Stimulated activated CD4-positive, alpha-beta T cell treated with anti-CD3 and anti-CD28 coated beads, Interleukin-12 subunit alpha, Interleukin-12 subunit beta, amount 100 ng/mL, for 24 hours (primary cell): Measurements from ENCODE around the gene CTNNBIP1.
"Not testable (repeated sequence)": the region's sequence is repeated elsewhere in the genome, so short reads cannot be mapped to it uniquely, and the experiment has no call there.

Experiments used
- DNase-seq, 2 experiments: peaks; one replicate each; pipeline ENCODE4 v3.0.0-alpha.2; 2020; ENCODE audit warnings: low read depth in 2 of 2

Gene CTNNBIP1

GRCh38 chr1:9910076-9910422, at the start of gene CTNNBIP1:
CTNNBIP1 (minus strand) TSS chr1:9910269; CDS start chr1:9872064, 38,205 bp downstream.
- DNase-seq, result no peak

- no peak for DNase-seq
Measured at GRCh38 chr1:9957726-9958125, 47.7 kb upstream of the CTNNBIP1 start.

GRCh38 chr1:9946315-9946714, 36.2 kb upstream of the CTNNBIP1 start:
- no peak for DNase-seq

GRCh38 chr1:9942939-9943788, 33.1 kb upstream of the CTNNBIP1 start, which contains the start of the genes LZIC and NMNAT1:
LZIC (minus strand) TSS chr1:9943391; CDS start chr1:9936619, 6,772 bp downstream.
NMNAT1 (plus strand) TSS chr1:9943475; CDS start chr1:9972074, 28,599 bp downstream.
- peak; percentile 86 to 91 for DNase-seq

GRCh38 chr1:9942399-9942938, 32.4 kb upstream of the CTNNBIP1 start:
- DNase-seq, result no peak

GRCh38 chr1:9929431-9930385, 19.6 kb upstream of the CTNNBIP1 start:
- no peak for DNase-seq

- DNase-seq, result no peak
Measured at GRCh38 chr1:9927259-9927658, 17.2 kb upstream of the CTNNBIP1 start.

GRCh38 chr1:9922342-9922741, 12.3 kb upstream of the CTNNBIP1 start:
- no peak for DNase-seq

- no peak for DNase-seq
Measured at GRCh38 chr1:9920606-9921005, 10.5 kb upstream of the CTNNBIP1 start.

GRCh38 chr1:9917901-9918300, 7.8 kb upstream of the CTNNBIP1 start:
- no peak for DNase-seq

- DNase-seq, result not testable (repeated sequence)
Measured at GRCh38 chr1:9917495-9917894, 7.4 kb upstream of the CTNNBIP1 start.

- DNase-seq, result no peak
Measured at GRCh38 chr1:9916452-9916851, 6.4 kb upstream of the CTNNBIP1 start.

- DNase-seq, result no peak
Measured at GRCh38 chr1:9914610-9914937, 4.5 kb upstream of the CTNNBIP1 start.

GRCh38 chr1:9912264-9912936, 2.3 kb upstream of the CTNNBIP1 start:
- DNase-seq, result no peak

- DNase-seq, result peak; percentile 100
Measured at GRCh38 chr1:9910423-9911178, 532 bp upstream of the CTNNBIP1 start.

- DNase-seq, result peak in 1 of 2 experiments; percentile 22
Measured at GRCh38 chr1:9909234-9910046, 629 bp downstream of the CTNNBIP1 start.

- no peak for DNase-seq
Measured at GRCh38 chr1:9908871-9909233, 1.2 kb downstream of the CTNNBIP1 start.

GRCh38 chr1:9907441-9907840, 2.6 kb downstream of the CTNNBIP1 start:
- DNase-seq, result no peak

- no peak for DNase-seq
Measured at GRCh38 chr1:9906466-9906865, 3.6 kb downstream of the CTNNBIP1 start.

- no peak for DNase-seq
Measured at GRCh38 chr1:9905010-9905409, 5.1 kb downstream of the CTNNBIP1 start.
